Endothelial cell of umbilical vein (primary cell): Measurements from ENCODE around the gene LRSAM1. TPM values are rescaled to one million over a fixed set of nuclear protein-coding genes. Genes with fewer than 3 reads are reported as not detected.

Experiments used
- BruUV-seq: library from RNA; stranded (reverse); fragments of 400-500 nt; replicated peaks from 2 replicates; lab custom pipeline; 2021; lab: Mats Ljungman, UMichigan
- CTCF ChIA-PET: fragments of 300-600, 350-600 bp; sonication (Branson Sonifier 250); formaldehyde crosslinking; loops from one replicate; lab custom pipeline; 2021; ENCODE audit warnings: antibody characterized with exemption, inconsistent platforms; lab: Charles Lee
- POLR2A ChIA-PET: fragments of 300-600, 350-600 bp; sonication (Branson Sonifier 250); formaldehyde crosslinking; loops from one replicate; lab custom pipeline; 2021; ENCODE audit warnings: antibody characterized with exemption, inconsistent platforms; lab: Charles Lee
- DNase-seq: peaks from one replicate; pipeline ENCODE4 v3.0.0-alpha.2; 2011; ENCODE audit warnings: low read depth, low spot score
- FAIRE-seq: peaks from 2 replicates; lab custom pipeline; 2011; peaks lifted over from hg19 to GRCh38; lab: Jason Lieb, UNC
- H2AFZ ChIP-seq: 2 replicates; pipeline ENCODE4 v1.6.0; 2012; ENCODE audit warnings: low read depth, low read length, control low read depth, inconsistent platforms
- H3K27ac ChIP-seq: 2 replicates; pipeline ENCODE4 v1.5.1; 2011; ENCODE audit warnings: low read depth, mild to moderate bottlenecking, control low read depth, low read length, moderate library complexity; ENCODE audit not compliant: insufficient read depth
- H3K27me3 ChIP-seq, 2 experiments: 2 replicates each; pipeline versions ENCODE4 v1.6.0 to v1.6.1; 2011; ENCODE audit warnings: low read length in 2 of 2, mixed read lengths in 1 of 2; ENCODE audit not compliant: control insufficient read depth in 2 of 2, insufficient read depth in 2 of 2
- H3K36me3 ChIP-seq, 2 experiments: 2 replicates in 1 of 2; 3 replicates in 1 of 2; pipeline ENCODE4 v1.5.1; 2011; ENCODE audit warnings: low read length in 2 of 2, mild to moderate bottlenecking in 1 of 2, moderate library complexity in 1 of 2; ENCODE audit not compliant: control insufficient read depth in 2 of 2, insufficient read depth in 2 of 2; ENCODE audit errors: extremely low read depth in 1 of 2
- H3K4me1 ChIP-seq: 3 replicates; pipeline ENCODE4 v1.5.1; 2011; ENCODE audit warnings: mild to moderate bottlenecking, low read length; ENCODE audit not compliant: control insufficient read depth, insufficient read depth; ENCODE audit errors: extremely low read depth
- H3K4me2 ChIP-seq: 2 replicates; pipeline ENCODE4 v1.6.1; 2011; ENCODE audit warnings: low read length, control low read depth, mixed read lengths; ENCODE audit not compliant: insufficient read depth
- H3K4me3 ChIP-seq, 3 experiments: fragments of 200-600 bp in 1 of 3; sonication (generic), shearing (Covaris generic) in 1 of 3; replicated peaks in 1 of 3; 2 replicates each; pipeline ENCODE4 v1.5.1; 2011 to 2016; ENCODE audit warnings: control low read depth in 3 of 3, low read length in 3 of 3, mild to moderate bottlenecking in 2 of 3, inconsistent platforms in 1 of 3, low read depth in 1 of 3, moderate library complexity in 1 of 3; ENCODE audit not compliant: insufficient read depth in 1 of 3
- H3K79me2 ChIP-seq: 2 replicates; pipeline ENCODE4 v1.6.0; 2012; ENCODE audit warnings: low read length, inconsistent platforms; ENCODE audit not compliant: control insufficient read depth, insufficient read depth
- H3K9ac ChIP-seq: replicated peaks from 2 replicates; pipeline ENCODE3; 2011; ENCODE audit warnings: low read length, control low read depth; ENCODE audit not compliant: insufficient read depth; ENCODE audit errors: extremely low read depth
- H3K9me1 ChIP-seq: replicated peaks from 3 replicates; pipeline ENCODE4 v1.6.0; 2011; ENCODE audit warnings: mild to moderate bottlenecking, low read length; ENCODE audit not compliant: control insufficient read depth, insufficient read depth; ENCODE audit errors: extremely low read depth
- H3K9me3 ChIP-seq: replicated peaks from 2 replicates; pipeline ENCODE4 v1.5.1; 2012; ENCODE audit warnings: low read length, inconsistent platforms; ENCODE audit not compliant: control insufficient read depth, insufficient read depth
- H4K20me1 ChIP-seq: replicated peaks from 2 replicates; pipeline ENCODE3; 2011; ENCODE audit warnings: mild to moderate bottlenecking, low read length; ENCODE audit not compliant: control insufficient read depth, insufficient read depth; ENCODE audit errors: extremely low read depth
- EZH2 ChIP-seq: IDR thresholded peaks from 2 replicates; pipeline ENCODE4 v1.6.1; 2012; ENCODE audit warnings: borderline replicate concordance, low read depth, mild to moderate bottlenecking, moderate library complexity, low read length, inconsistent platforms; ENCODE audit not compliant: severe bottlenecking
- FOS ChIP-seq: IDR thresholded peaks from 2 replicates; pipeline ENCODE4 v1.6.1; 2011; ENCODE audit warnings: mild to moderate bottlenecking, low read length, moderate library complexity, borderline replicate concordance; ENCODE audit not compliant: insufficient read depth
- GATA2 ChIP-seq: IDR thresholded peaks from 2 replicates; pipeline ENCODE4 v1.7.0; 2011; ENCODE audit warnings: low read depth, mild to moderate bottlenecking, moderate library complexity, mixed read lengths, low read length; ENCODE audit not compliant: insufficient read length, insufficient read depth
- JUN ChIP-seq: IDR thresholded peaks from 2 replicates; pipeline ENCODE4 v1.6.1; 2011; ENCODE audit warnings: borderline replicate concordance, low read depth; ENCODE audit not compliant: insufficient read length, insufficient read depth
- MYC ChIP-seq: IDR thresholded peaks from one replicate; pipeline ENCODE4 v1.6.1; 2011; ENCODE audit warnings: mild to moderate bottlenecking, low read depth, low read length
- POLR2A ChIP-seq: IDR thresholded peaks from 2 replicates; pipeline ENCODE4 v1.6.1; 2012; ENCODE audit warnings: low read depth, mild to moderate bottlenecking, control low read depth, low read length
- POLR2AphosphoS5 ChIP-seq: IDR thresholded peaks from 2 replicates; pipeline ENCODE4 v1.6.1; 2012; ENCODE audit warnings: low read depth, mild to moderate bottlenecking, control low read depth, low read length, moderate library complexity; ENCODE audit not compliant: insufficient read depth
- dilution Hi-C: fragments of 300-500 bp; cut with MboI; formaldehyde crosslinking; loops from one replicate; pipeline ENCODE4 v1.15.0; 2019; ENCODE audit warnings: low sequenced_read_pairs; ENCODE audit not compliant: extremely low pct_ligation_motif_present
- intact Hi-C: fragments of 100-400 bp; cut with micrococcal nuclease; formaldehyde crosslinking; loops from one replicate; pipeline ENCODE4 v1.10.0; 2022
- polyA plus RNA-seq, 4 experiments: library from polyadenylated mRNA; depleted of rRNA in 3 of 4; stranded (reverse) in 3 of 4; unstranded in 1 of 4; fragments of >200 nt; gene quantifications; 2 replicates each; pipeline versions ENCODE4 v1.2.1 to v1.2.3, GENCODE V29; 2011 to 2012; ENCODE audit warnings: missing spikeins in 1 of 4
- total RNA-seq: library from RNA; stranded (reverse); gene quantifications from 2 replicates; pipeline ENCODE4 v1.2.3, GENCODE V29; 2021
- TF ChIP-seq, protein P1 (sequence below): IDR thresholded peaks from 2 replicates; pipeline ENCODE4 v1.6.1; 2011; ENCODE audit not compliant: insufficient read depth, insufficient read length
- TF ChIP-seq, protein P2 (sequence below), 2 donors: IDR thresholded peaks; 1 replicate in 1 of 2; 2 replicates in 1 of 2; pipeline ENCODE4 v1.5.1; 2011; ENCODE audit warnings: low read length in 2 of 2, mild to moderate bottlenecking in 2 of 2, moderate library complexity in 2 of 2, control low read depth in 1 of 2, inconsistent platforms in 1 of 2, low read depth in 1 of 2; ENCODE audit not compliant: insufficient read depth in 1 of 2; ENCODE audit errors: extremely low read depth in 1 of 2

Gene LRSAM1
- total and polyA plus RNA-seq, 2 donors (not counting 3 experiments of a cell fraction or from before 2014, with no cell fraction given) = 10.8 to 18.9 TPM

DNA sequence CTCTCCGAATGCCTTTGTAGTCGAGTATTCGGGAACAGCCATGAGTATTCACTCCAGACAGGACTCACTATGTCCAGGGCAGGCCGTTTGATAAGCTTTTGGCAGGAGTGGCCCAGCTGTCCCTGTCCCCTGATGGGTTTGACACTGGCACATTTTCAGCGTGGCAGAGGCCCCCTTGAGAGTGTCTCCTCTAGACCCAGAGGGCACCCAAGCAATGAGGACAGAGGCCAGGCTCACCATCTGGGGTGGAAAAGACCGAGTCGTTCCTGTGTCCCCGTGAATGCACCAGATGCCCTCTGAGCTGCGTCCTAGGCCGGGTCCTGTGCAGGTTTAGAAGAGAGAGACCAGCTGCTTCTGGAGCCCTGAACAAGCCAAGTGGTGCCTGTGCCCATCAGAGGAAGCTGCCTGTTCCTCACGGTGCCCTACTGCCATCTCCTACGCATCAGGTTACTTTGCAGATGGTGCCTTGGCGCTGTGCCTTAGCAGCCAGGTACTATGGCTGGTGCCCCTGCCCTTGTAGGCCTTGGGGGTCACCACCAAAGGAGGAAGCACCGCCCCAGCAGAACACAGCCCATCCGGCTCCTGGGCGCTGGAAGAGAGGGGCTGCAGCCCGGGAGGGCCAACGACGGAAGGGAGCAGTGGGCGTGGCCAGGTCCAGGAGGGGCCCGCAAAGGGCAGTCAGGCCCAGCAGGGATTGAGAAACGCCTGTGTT is 42.4 kb downstream of the LRSAM1 start:
- CTCF ChIA-PET = no interaction called here
- H2AFZ ChIP-seq = no peak overlapping the region
- DNase-seq (no peak), FAIRE-seq (no peak)
- intact Hi-C loops = no loop called here
- POLR2A ChIA-PET = no interaction called here
- no peaks in the 10 kb centered on the region for H3K27me3 ChIP-seq
- H3K9me1 ChIP-seq = no peaks in the 10 kb centered on the region
- no peak overlapping the region for H3K4me2 ChIP-seq
- no peak overlapping the region for H3K9ac ChIP-seq
- H3K9me3 ChIP-seq = no peaks in the 10 kb centered on the region
- H3K4me3 ChIP-seq = no peak overlapping the region
- TF ChIP-seq FOS = no peak
- TF ChIP-seq, protein P1, sequence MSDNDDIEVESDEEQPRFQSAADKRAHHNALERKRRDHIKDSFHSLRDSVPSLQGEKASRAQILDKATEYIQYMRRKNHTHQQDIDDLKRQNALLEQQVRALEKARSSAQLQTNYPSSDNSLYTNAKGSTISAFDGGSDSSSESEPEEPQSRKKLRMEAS = no peak
- TF ChIP-seq POLR2A = no peak
- no peak for TF ChIP-seq EZH2
- no peak for TF ChIP-seq GATA2
- TF ChIP-seq, protein P2, sequence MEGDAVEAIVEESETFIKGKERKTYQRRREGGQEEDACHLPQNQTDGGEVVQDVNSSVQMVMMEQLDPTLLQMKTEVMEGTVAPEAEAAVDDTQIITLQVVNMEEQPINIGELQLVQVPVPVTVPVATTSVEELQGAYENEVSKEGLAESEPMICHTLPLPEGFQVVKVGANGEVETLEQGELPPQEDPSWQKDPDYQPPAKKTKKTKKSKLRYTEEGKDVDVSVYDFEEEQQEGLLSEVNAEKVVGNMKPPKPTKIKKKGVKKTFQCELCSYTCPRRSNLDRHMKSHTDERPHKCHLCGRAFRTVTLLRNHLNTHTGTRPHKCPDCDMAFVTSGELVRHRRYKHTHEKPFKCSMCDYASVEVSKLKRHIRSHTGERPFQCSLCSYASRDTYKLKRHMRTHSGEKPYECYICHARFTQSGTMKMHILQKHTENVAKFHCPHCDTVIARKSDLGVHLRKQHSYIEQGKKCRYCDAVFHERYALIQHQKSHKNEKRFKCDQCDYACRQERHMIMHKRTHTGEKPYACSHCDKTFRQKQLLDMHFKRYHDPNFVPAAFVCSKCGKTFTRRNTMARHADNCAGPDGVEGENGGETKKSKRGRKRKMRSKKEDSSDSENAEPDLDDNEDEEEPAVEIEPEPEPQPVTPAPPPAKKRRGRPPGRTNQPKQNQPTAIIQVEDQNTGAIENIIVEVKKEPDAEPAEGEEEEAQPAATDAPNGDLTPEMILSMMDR (IDR thresholded peaks at IDR 0.05; ENCODE audit: extremely low read depth in 1 of 2, insufficient read depth in 1 of 2, low read depth in 1 of 2, low read length in 2 of 2) = no peak
- no peak for TF ChIP-seq MYC
- no peak for TF ChIP-seq POLR2AphosphoS5
- no peak for TF ChIP-seq JUN
- H3K4me1 ChIP-seq = peaks cover 4% of the 10 kb centered on the region
- H3K27ac ChIP-seq = no peak overlapping the region
- dilution Hi-C loops = no loop called here
- no peaks in the 10 kb centered on the region for H4K20me1 ChIP-seq
- BruUV-seq = no TSS peak
- peaks cover 4 to 29% of the 10 kb centered on the region in 2 experiments for H3K36me3 ChIP-seq
- no peaks in the 10 kb centered on the region for H3K79me2 ChIP-seq
